PC-3 (cell line): Measurements from ENCODE around the gene MPIG6B.
A peak's percentile ranks its signal among the peaks of the same experiment; 100 is the strongest.

Experiments
- EZH2 ChIP-seq: fragments of 300-600 bp; sonication (generic); IDR thresholded peaks from one replicate; pipeline ENCODE4 v1.6.1; 2017; ENCODE audit warnings: antibody characterized with exemption, mild to moderate bottlenecking, low read length; ENCODE audit not compliant: unreplicated experiment
- EZH2phosphoT487 ChIP-seq: fragments of 300-600 bp; sonication (generic); IDR thresholded peaks from 2 replicates; pipeline ENCODE4 v1.6.1; 2018; ENCODE audit warnings: mild to moderate bottlenecking, antibody characterized with exemption, low read length, borderline replicate concordance
- TF ChIP-seq, protein P1 (sequence below): fragments of 300-600 bp; sonication (generic); conservative IDR thresholded peaks from 2 replicates; pipeline ENCODE4 v1.5.1; 2017; ENCODE audit warnings: antibody characterized with exemption, low read depth, mild to moderate bottlenecking, low read length

DNA sequence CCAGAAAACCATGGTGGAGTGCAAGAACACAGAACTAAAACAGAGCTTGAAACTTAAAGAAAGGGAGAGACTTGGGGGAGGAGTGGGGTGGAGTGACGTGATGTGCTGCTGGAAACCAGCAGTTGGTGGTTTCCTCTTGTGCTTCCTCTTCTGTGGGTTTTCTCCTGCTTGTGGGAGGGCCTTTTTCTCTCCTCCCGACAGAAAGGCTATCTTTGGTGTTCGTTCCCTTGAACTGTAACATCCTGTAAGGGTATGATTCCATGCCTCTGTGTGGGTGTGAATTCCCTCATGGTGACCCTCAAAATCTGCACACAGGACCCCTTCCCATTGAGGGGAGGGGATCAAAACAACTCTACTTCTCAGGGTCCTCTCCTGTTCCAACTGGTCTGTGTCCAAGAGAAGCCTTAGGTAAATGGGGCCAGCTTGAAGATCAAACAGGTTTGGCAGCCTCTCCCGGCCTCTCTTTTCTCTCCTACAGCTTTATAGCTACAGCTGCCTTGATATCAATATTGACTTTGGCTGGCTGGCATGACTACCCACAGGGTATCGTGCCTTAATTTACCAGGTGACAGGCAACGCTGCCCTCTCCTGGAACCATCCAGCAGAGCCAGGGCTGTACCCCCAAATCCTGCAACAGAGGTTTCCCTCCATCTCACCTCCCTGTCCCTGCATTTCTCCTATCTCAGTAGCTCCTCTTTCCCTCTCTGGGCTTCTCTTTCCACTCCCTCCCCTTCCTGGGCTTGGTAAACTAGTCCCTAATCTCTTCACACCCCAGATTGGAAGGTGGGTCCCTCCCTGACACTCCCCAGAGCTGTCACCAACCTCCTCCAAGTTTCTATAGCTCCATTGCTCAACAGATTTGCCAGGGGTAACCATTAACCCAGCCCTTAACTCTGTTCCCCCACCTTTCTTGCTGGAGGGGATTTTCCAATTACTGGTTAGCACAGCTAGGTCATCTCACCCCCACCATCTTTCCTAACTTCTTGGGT is 15.1 kb downstream of the MPIG6B start:
- TF ChIP-seq, protein P1, sequence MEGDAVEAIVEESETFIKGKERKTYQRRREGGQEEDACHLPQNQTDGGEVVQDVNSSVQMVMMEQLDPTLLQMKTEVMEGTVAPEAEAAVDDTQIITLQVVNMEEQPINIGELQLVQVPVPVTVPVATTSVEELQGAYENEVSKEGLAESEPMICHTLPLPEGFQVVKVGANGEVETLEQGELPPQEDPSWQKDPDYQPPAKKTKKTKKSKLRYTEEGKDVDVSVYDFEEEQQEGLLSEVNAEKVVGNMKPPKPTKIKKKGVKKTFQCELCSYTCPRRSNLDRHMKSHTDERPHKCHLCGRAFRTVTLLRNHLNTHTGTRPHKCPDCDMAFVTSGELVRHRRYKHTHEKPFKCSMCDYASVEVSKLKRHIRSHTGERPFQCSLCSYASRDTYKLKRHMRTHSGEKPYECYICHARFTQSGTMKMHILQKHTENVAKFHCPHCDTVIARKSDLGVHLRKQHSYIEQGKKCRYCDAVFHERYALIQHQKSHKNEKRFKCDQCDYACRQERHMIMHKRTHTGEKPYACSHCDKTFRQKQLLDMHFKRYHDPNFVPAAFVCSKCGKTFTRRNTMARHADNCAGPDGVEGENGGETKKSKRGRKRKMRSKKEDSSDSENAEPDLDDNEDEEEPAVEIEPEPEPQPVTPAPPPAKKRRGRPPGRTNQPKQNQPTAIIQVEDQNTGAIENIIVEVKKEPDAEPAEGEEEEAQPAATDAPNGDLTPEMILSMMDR: peak; percentile 31
- TF ChIP-seq EZH2: no peak
- no peak for TF ChIP-seq EZH2phosphoT487
